OCI-LY3 (cell line): ENCODE results near the gene CUX1.

Experiments
- H2AFZ ChIP-seq: fragments of 200-600, 300-600 bp; shearing (Covaris generic); 2 replicates; pipeline ENCODE4 v1.6.0; 2014; ENCODE audit warnings: antibody characterized with exemption, low read depth, low read length
- H3K27ac ChIP-seq: fragments of 200-600, 300-600 bp; sonication (generic); 2 replicates; pipeline ENCODE4 v1.5.1; 2014; ENCODE audit warnings: mild to moderate bottlenecking, low read length, moderate library complexity, mixed read lengths
- H3K27me3 ChIP-seq: fragments of 200-600, 300-600 bp; sonication (generic); 2 replicates; pipeline ENCODE4 v1.6.1; 2014; ENCODE audit warnings: low read depth, low read length, mixed read lengths
- H3K36me3 ChIP-seq: fragments of 200-600, 300-600 bp; sonication (generic); replicated peaks from 2 replicates; pipeline ENCODE3; 2014; ENCODE audit warnings: low read depth, low read length, mixed read lengths
- H3K4me1 ChIP-seq: fragments of 300-600, 200-600 bp; sonication (generic); 2 replicates; pipeline ENCODE4 v1.6.1; 2014; ENCODE audit warnings: low read length, mixed read lengths
- H3K4me2 ChIP-seq: fragments of 200-600, 300-600 bp; sonication (generic); 2 replicates; pipeline ENCODE4 v1.6.1; 2014; ENCODE audit warnings: low read length, mixed read lengths
- H3K4me3 ChIP-seq: fragments of 300-600, 200-600 bp; sonication (generic); 2 replicates; pipeline ENCODE4 v1.5.1; 2014; ENCODE audit warnings: antibody characterized with exemption, mild to moderate bottlenecking, low read length, moderate library complexity
- H3K79me2 ChIP-seq: fragments of 300-600, 200-600 bp; shearing (Covaris generic); 2 replicates; pipeline ENCODE4 v1.6.1; 2014; ENCODE audit warnings: mild to moderate bottlenecking, low read length, mixed read lengths
- H3K9ac ChIP-seq: fragments of 300-600, 200-600 bp; shearing (Covaris generic); 2 replicates; pipeline ENCODE4 v1.6.0; 2014; ENCODE audit warnings: mild to moderate bottlenecking, low read length, moderate library complexity
- H3K9me3 ChIP-seq: fragments of 200-600, 300-600 bp; shearing (Covaris generic); 2 replicates; pipeline ENCODE4 v1.6.1; 2014; ENCODE audit warnings: low read length, mixed read lengths; ENCODE audit not compliant: insufficient read depth
- H4K20me1 ChIP-seq: fragments of 200-600, 300-600 bp; sonication (generic); 2 replicates; pipeline ENCODE4 v1.6.1; 2016; ENCODE audit warnings: low read length, mixed read lengths; ENCODE audit not compliant: insufficient read depth
- EZH2phosphoT487 ChIP-seq: fragments of 200-600 bp; shearing (Covaris generic); IDR thresholded peaks from 2 replicates; pipeline ENCODE4 v1.6.1; 2018; ENCODE audit warnings: antibody characterized with exemption, mixed run types, low read depth
- TF ChIP-seq, protein P1 (sequence below): fragments of 200-600, 300-600 bp; sonication (generic); IDR thresholded peaks from 2 replicates; pipeline ENCODE4 v1.5.1; 2014; ENCODE audit warnings: antibody characterized with exemption, low read length, low read depth

CUX1 gene

DNA sequence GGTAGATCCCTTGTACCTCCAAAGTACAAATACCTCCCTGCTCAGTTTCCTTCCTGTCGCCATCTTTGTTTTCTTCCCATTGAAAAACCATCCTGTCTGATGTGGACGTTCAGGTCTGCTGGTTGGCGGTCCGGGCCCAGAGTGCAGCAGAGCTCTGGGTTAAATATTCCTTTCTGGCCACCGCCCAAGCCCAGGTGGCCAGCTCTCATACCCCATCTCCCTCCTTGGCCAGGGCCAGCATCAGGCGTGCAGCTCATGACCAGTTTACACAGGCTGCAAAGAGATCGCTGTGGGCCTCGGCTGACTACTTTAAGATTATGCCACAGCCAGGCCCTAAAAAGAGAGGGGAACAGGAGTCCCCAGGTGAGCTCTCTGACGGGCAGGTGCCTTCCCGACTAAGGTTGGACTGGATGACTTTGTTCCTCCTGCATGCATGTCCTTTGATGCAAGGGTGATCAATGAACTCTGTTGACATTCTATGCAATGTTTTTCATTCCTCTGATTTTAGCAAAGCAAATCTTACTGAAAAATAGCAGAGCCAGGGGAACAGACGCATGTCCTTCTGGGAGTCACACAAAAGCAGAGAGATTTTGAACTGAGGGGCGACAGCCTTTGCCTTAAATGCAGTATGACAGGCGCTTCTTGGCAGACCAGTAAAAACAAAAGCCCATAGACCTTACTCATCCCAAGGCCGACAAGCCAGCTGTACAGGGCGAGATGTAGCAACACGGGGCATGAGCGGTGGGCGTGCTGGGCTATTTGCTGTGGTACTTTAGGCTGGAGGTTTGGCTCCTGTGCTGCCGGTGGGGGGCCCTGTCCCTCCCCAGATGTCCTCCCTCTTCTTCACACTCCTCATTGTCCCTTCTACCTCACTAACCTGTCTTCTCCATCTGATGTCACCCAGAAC, 435.9 kb downstream of the CUX1 start:
- Histone ChIP-seq H3K27me3 (no peaks in the 10 kb centered on the region), H3K9ac (no peak overlapping the region), H4K20me1 (no peaks in the 10 kb centered on the region), H3K79me2 (no peaks in the 10 kb centered on the region), H3K36me3 (peaks cover 7% of the 10 kb centered on the region), H3K27ac (no peak overlapping the region), H3K4me1 (no peaks in the 10 kb centered on the region), H3K4me2 (no peak overlapping the region), H2AFZ (no peak overlapping the region), H3K9me3 (no peaks in the 10 kb centered on the region), H3K4me3 (no peak overlapping the region)
- TF ChIP-seq EZH2phosphoT487, result no peak
- TF ChIP-seq, protein P1, sequence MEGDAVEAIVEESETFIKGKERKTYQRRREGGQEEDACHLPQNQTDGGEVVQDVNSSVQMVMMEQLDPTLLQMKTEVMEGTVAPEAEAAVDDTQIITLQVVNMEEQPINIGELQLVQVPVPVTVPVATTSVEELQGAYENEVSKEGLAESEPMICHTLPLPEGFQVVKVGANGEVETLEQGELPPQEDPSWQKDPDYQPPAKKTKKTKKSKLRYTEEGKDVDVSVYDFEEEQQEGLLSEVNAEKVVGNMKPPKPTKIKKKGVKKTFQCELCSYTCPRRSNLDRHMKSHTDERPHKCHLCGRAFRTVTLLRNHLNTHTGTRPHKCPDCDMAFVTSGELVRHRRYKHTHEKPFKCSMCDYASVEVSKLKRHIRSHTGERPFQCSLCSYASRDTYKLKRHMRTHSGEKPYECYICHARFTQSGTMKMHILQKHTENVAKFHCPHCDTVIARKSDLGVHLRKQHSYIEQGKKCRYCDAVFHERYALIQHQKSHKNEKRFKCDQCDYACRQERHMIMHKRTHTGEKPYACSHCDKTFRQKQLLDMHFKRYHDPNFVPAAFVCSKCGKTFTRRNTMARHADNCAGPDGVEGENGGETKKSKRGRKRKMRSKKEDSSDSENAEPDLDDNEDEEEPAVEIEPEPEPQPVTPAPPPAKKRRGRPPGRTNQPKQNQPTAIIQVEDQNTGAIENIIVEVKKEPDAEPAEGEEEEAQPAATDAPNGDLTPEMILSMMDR, result no peak

DNA sequence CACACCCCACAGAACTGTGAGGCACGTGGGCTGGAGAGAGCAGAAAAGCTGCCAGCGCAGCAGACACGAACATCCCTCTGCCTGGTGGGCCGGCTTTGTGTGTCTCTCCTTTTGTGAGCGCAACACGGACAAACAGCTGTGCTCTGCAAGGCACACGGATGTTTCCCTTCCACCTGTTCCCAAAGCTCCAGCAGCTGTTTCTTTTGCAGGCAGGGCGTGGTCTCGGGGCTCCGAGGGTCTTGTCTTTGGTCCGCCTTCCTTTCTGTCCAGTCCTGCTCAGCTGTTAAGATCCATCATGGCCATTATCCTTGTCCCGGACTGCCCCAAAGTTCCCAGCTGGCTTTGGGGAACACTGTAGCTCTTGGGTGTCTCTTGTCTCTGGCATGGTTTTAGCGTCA, 436.5 kb downstream of the CUX1 start:
- H3K79me2 ChIP-seq, result no peaks in the 10 kb centered on the region
- no peak overlapping the region for H3K4me2 ChIP-seq
- no peak overlapping the region for H3K4me3 ChIP-seq
- H3K9me3 ChIP-seq, result no peaks in the 10 kb centered on the region
- peaks cover 7% of the 10 kb centered on the region for H3K36me3 ChIP-seq
- no peak overlapping the region for H2AFZ ChIP-seq
- no peaks in the 10 kb centered on the region for H3K4me1 ChIP-seq
- H3K9ac ChIP-seq, result no peak overlapping the region
- no peak overlapping the region for H3K27ac ChIP-seq
- H3K27me3 ChIP-seq, result no peaks in the 10 kb centered on the region
- TF ChIP-seq, protein P1, result no peak
- no peak for TF ChIP-seq EZH2phosphoT487
- no peaks in the 10 kb centered on the region for H4K20me1 ChIP-seq

DNA sequence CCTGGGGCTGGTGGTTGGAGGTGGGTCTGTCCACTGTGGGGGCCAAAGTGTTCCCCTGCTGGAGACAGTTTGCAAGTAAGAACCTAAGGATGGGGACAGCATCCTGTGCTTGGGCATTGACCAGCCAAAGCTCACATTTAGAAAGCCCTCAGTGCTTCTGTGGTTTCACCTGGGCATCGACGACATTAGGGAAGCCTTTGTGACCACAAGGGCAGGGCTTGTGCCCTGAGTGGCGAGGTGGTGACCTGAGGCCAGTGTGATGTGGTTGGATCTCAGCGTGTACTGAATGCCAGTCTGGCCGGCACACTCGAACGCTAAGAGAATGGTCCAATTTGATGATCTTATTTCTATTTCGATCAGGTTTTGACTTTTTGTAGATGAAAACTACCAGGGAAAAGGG, 437.1 kb downstream of the CUX1 start:
- Histone ChIP-seq H3K9me3 (no peaks in the 10 kb centered on the region), H3K79me2 (no peaks in the 10 kb centered on the region), H4K20me1 (no peaks in the 10 kb centered on the region), H3K9ac (no peak overlapping the region), H3K36me3 (peaks cover 3% of the 10 kb centered on the region), H3K27ac (no peak overlapping the region), H3K4me1 (no peaks in the 10 kb centered on the region), H3K27me3 (no peaks in the 10 kb centered on the region), H3K4me3 (no peak overlapping the region), H2AFZ (no peak overlapping the region), H3K4me2 (no peak overlapping the region)
- no peak for TF ChIP-seq EZH2phosphoT487
- TF ChIP-seq, protein P1, result no peak

DNA sequence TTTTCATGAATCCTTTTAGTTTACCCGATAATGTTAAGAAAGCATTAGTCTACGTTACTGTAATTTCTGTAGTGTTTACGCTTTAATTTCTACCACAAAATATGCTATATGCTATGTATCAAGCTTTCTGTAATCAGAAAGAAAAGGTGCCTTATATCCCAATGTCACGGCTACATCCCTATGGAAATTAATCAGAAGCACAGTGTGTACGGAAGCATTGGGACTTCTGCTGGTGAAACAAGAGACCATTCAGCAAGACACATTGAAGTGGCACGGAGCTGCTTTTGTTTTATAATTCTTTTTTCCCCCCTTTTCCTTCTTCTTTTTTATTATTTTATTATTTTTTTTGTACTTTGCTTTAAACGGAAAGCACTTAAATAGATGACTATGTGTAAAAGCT, 438.1 kb downstream of the CUX1 start:
- H2AFZ ChIP-seq, result no peak overlapping the region
- H3K79me2 ChIP-seq, result no peaks in the 10 kb centered on the region
- no peak overlapping the region for H3K4me3 ChIP-seq
- no peaks in the 10 kb centered on the region for H3K9me3 ChIP-seq
- no peak for TF ChIP-seq EZH2phosphoT487
- TF ChIP-seq, protein P1, result no peak
- no peak overlapping the region for H3K9ac ChIP-seq
- H3K4me2 ChIP-seq, result no peak overlapping the region
- no peaks in the 10 kb centered on the region for H3K27me3 ChIP-seq
- no peaks in the 10 kb centered on the region for H3K4me1 ChIP-seq
- no peak overlapping the region for H3K27ac ChIP-seq
- H4K20me1 ChIP-seq, result no peaks in the 10 kb centered on the region
- H3K36me3 ChIP-seq, result no peaks in the 10 kb centered on the region
